Stimulated activated CD8-positive, alpha-beta memory T cell treated with anti-CD3 and anti-CD28 coated beads, Interleukin-15, amount 100 ng/mL, for 1 hour (primary cell): ENCODE measurements around the gene SLC25A44.
"Not testable (repeated sequence)": the region's sequence is repeated elsewhere in the genome, so short reads cannot be mapped to it uniquely, and the experiment has no call there.

Source experiments
- DNase-seq: peaks from one replicate; pipeline ENCODE4 v3.0.0-alpha.2; 2020; ENCODE audit warnings: low read depth

SLC25A44 gene

DNA sequence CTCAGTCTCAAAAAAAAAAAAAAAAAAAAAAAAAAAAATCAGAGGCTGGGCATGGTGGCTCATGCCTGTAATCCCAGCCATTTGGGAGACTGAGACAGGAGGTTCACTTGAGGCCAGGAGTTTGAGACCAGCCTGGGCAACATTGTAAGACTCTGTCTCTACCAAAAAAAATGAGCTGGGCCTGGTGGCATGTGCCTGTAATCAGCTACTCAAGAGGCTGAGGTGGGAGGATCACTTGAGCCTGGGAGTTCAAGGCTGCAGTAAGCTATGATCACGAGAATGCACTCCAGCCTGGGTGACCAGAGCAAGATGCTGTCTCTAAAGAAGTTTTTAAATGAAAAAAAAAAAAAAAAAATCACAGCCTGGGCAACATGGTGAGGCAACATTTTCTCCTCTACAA lies 30.2 kb upstream of the SLC25A44 start:
- no peak for DNase-seq

DNA sequence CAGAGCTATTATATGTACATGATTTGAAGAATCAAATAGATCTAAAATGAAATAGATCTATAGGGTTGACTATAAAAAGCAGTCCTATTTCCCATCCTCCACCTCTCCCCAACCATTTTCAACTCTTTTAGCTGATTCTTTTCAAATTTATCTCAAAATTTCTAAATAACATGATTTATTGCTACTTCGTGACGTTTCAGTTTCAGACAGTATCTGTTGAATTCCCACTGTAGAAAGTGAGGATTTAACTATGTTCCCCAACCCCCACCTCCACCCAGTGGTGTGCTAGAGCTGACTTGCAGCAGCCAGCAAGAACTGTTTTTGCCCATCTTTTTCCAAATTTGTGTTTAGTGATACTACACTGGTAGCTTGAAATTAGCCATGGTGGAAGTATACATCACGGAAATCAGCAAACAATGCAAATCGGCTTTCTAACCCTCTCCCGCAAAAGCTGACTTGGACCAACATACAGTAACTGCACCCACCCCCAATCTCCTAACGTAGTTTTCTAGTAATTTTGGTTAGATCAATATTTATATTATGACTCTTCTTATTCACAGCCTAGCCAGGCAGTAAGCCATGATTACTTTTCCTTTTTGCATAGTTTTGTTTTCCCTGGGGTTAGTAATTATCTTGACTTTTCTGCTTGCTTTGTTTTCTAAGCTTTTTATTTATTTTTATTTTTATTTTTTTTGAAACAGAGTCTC lies 29.6 kb upstream of the SLC25A44 start:
- DNase-seq, result no peak

DNA sequence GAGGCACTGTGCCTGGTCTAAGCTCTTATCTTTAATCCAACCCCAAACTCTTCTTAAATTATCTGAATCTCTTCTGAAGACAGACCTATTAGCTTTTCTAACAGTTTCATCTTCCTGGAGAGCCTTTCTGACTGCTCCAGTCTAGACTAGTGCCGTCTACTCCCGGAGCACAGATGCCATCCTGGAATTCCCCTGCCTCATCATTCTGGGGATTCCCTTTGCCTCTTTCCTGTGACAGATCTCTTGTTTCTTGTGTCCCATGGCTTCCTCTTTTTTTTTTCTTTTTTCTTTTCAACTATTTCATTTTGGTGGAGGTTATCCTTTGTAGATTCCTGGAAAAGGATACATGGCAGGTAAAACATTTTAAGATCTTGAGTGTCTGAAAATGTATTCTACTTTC lies 28.8 kb upstream of the SLC25A44 start:
- no peak for DNase-seq

DNA sequence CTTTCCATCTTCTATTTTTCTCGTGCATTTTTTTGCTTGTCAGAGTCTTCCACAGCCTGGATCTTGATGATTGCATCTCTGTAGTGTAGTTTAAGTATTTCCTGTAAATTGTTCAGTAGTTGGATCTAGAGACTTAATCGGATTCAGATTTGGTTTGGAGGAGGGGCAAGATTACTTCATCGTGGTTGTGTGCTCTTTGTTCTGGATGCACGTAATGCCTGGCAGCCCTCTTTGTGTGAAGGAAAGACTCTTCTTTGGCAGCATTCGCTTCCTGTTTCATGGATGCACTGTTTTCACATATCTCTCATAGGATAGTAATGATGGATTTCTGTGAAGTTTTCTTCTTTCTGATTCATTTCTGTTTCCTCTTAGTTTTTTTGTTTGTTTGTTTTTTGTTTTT lies 26.4 kb upstream of the SLC25A44 start:
- no peak for DNase-seq

DNA sequence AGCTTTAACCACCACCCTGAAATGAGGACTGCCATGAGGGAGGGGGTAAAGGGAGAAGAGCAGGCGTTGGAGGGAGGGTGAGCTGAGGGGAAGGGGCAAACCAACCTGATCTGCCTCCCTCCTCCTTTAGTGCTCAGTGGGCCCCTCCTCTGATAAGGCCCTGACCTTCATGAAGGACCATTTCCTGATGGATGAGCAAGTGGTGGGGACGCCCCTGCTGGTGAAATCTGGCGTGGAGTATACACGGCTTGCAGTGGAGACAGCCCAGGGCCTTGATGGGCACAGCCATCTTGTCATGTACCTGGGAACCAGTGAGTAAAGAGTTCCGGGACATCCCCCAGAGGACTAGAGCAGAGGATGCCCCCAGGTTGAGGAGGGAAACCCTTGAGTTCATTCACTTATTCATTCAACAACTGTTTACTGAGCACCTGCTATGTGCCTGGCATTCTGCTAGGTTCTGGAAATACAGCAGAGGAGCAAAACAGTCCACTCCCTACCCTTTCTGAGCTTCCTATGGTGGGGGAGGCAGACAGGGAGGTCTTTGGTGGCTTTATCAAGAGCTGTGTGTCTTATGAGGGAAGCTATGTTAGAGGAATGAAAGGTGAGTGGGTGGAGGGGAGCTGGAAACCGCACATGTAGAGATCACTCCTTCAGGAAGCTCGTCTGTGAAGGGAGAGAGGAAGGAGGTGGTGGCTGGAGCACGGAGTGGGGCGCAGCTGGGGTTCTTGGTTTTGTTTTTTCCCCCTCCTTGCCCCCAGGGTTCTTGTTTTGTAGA lies 21.0 kb upstream of the SLC25A44 start:
- no peak for DNase-seq

DNA sequence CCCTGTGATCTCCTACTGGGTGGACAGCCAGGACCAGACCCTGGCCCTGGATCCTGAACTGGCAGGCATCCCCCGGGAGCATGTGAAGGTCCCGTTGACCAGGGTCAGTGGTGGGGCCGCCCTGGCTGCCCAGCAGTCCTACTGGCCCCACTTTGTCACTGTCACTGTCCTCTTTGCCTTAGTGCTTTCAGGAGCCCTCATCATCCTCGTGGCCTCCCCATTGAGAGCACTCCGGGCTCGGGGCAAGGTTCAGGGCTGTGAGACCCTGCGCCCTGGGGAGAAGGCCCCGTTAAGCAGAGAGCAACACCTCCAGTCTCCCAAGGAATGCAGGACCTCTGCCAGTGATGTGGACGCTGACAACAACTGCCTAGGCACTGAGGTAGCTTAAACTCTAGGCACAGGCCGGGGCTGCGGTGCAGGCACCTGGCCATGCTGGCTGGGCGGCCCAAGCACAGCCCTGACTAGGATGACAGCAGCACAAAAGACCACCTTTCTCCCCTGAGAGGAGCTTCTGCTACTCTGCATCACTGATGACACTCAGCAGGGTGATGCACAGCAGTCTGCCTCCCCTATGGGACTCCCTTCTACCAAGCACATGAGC lies 17.2 kb upstream of the SLC25A44 start:
- DNase-seq, result no peak

DNA sequence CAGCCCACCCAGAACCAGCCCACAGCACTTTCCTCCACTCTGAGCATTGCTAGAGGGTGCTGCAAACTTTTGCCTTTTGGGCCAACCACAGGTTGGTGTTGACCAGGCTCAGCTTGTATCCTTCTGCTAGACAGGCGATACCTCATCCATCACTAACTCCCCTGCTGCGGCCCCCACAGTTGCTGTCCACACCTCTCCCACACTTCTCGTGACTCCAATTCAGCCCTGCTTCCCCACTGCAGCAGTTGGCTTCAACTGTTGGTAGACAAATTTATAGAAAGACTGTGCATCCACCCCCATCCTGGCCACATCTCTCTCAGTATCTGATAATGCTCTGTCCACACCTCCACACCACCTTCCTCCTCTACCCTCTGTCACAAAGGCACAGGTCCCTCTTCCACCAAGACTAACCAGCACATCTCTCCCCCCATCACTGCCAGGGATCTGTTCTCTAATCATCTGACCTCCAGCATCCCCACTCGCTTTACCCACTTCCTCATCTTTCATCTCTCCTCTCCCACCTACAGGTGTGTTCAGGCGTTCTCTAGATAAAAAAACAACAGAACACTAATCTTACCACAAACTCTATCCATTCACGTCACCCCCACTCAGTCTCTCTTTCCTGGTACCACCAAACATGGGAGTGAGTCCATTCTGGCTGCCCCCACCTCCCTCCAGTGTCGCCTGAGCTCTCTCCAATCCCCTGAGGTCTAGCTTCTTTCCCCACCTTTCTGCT lies 15.8 kb upstream of the SLC25A44 start:
- DNase-seq, result no peak

DNA sequence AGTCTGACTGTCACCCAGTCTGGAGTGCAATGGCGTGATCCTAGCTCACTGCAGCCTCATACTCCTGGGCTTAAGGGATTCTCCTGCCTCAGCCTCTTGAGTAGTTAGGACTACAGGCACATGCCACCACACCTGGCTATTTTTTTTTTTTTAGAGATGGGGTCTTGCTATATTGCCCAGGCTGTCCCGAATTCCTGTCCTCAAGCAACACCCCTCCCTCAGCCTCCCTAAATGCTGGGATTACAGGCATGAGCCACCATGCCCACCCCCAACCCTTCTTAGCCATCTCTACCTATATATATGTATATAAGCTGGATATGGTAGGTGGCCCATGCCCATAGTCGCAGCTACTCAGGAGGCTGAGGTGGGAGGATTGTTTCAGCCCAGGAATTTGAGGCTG lies 13.4 kb upstream of the SLC25A44 start:
- DNase-seq, result no peak

DNA sequence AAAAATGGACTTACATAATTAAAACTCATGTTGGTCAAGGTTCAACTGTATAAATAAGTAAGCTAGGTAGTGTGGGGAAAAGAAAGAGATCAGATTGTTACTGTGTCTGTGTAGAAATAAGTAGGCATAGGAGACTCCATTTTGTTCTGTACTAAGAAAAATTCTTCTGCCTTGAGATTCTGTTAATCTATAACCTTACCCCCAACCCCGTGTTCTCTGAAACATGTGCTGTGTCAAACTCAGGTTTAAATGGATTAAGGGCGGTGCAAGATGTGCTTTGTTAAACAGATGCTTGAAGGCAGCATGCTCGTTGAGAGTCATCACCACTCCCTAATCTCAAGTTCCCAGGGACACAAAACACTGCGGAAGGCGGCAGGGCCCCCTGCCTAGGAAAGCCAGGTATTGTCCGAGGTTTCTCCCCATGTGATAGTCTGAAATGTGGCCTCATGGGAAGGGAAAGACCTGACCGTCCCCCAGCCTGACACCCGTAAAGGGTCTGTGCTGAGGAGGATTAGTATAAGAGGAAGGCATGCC lies 12.4 kb upstream of the SLC25A44 start:
- not testable (repeated sequence) for DNase-seq

DNA sequence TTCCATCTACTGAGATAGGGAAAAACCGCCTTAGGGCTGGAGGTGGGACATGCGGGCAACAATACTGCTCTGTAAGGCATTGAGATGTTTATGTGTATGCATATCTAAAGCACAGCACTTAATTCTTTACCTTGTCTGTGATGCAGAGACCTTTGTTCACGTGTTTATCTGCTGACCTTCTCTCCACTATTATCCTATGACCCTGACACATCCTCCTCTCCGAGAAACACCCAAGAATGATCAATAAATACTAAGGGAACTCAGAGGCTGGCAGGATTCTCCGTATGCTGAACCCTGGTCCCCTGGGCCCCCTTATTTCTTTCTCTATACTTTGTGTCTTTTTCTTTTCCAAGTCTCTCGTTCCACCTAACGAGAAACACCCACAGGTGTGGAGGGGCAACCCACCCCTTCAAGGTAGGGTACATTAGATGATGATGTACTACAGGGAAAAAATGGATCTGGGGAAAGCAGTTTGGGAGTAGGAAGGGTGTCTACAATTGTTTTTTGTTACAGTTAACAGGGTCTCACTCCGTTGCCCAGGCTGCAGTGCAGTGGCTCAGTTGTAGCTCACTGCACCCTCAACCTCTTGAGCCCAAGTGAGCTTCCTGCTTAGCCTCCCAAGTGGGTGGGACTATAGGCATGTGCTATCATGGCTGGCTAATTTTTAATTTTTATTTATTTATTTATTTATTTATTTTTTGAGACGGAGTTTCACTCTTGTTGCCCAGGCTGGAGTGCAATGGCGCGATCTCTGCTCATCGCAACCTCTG lies 11.7 kb upstream of the SLC25A44 start:
- DNase-seq, result not testable (repeated sequence)

DNA sequence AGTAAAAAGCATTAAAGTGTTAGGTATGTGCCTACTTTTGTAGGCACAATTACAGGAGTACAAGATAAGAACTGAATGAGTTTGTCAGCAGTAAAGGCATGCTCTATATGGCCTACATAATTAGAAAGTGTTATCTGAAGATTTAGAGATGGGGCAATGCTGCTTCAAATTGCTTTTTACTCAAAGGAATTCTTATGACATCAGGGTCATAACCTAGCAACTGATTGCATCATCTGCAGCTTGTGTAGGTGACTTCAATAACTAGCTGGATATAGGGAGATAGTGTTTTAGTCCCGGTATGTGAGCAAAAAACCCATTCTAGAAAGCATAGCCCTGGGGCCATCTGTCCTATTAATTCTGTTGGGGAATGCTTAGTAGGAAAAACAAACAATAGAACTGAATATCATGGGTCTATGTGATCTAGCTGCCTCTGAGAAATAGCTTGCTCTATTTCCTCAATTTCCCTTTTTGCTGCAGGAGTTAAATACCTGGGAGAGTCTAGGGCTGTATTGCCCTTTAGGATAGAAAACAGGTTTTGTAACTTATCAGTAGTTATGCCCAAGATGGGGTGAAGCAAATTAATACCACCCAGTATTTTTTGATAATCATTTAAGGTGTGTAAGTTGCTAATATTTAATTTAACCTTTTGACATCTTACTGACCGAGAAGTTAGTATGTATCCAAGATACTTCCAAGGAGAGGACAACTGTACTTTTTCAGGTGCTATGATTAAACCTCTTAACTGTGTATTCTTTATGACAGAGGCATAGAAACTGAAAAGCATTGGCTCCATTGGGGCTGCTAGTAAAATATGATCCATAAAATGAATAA lies 7.3 kb upstream of the SLC25A44 start:
- not testable (repeated sequence) for DNase-seq

DNA sequence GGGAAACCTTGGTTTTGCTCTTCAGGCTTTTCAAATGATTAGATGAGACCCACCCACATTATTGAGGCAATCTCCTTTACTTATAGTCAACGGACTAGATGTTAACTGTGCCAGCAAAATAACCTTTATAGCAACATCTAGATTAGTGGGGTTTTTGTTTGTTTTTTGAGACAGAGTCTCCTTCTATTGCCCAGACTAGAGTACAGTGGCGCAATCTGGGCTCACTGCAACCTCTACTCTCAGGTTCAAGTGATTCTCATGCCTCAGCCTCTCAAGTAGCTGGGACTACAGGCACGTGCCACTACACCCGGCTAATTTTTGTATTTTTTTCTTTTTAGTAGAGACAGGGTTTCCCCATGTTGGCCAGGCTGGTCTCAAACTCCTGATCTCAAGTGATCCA lies 3.6 kb upstream of the SLC25A44 start:
- DNase-seq, result not testable (repeated sequence)

DNA sequence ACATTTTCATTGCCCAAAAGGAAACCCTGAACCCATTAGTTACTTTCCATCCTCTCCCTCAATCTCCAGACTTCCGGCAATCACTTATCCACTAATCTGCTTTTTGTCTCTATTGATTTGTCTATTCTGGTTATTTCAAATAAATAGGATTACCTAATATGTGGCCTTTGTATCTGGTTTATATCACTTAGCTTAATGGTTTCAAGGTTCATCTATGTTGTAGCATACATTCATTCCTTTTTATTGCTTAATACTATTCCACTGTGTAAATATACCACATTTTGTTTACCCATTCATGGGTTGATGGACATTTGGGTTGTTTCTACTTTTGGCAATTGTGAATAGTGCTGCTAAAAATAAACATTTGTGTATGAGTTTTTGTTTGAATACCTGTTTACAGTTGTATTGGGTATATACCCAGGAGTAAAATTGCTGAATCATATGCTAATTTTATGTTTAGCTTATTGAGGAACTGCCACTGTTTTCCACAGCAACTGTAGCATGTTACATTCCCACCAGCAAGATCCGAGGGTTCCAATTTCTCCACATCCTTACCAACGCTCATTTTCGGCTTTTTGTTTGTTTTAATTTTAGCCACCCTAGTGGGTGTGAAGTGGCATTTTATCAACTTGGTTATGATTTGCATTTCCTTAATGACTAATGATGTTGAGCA lies 2.5 kb upstream of the SLC25A44 start:
- no peak for DNase-seq

DNA sequence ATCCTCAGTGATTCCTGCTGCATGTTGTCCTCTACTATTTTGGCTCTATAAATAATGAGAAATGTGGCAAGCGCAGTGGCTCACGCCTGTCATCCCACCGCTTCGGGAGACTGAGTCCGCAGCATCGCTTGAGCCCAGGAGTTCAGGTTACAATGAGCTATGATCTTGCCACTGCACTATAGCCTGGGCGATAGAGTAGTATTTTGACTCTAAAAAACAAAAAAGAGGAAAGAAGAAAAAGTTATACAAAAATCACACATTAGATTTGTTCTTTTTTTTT lies 756 bp upstream of the SLC25A44 start:
- DNase-seq, result no peak

DNA sequence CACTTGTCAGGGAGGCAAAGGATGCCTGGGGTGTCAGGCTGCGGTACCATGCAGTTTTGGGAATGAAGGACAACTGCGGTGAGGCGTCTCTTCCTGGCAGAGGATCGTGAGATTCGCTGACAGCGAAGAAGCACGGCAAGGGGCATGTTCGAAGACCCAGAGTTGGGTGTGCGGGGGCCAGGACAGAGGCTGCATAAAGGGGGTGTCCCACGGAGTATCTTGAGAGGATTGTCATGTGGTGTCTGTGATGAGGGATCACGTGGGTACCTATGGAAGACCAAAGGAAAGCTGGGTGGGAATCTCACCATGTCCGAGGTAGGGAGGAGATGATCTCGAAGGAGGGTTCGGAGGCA lies 372 bp downstream of the SLC25A44 start:
- no peak for DNase-seq

DNA sequence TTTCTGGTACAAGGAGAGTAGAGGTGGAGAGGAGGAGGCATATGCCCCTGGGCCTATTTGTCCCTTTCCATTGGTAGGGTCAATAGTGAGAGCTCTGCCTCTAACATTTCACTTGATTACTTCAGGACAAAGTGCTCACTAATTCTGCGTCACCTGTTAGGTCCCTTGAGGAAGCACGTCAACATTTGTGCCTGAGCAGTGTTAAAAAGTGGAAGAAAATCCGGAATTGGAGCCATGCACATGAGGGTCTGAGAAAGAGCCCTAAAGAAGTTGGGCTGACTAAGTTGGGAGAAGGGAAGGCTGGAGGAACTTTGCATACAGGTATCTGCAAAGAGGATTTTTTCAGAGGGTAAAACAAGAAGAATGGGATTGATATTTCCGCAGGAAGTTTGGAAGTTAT lies 1.9 kb downstream of the SLC25A44 start:
- DNase-seq, result no peak

DNA sequence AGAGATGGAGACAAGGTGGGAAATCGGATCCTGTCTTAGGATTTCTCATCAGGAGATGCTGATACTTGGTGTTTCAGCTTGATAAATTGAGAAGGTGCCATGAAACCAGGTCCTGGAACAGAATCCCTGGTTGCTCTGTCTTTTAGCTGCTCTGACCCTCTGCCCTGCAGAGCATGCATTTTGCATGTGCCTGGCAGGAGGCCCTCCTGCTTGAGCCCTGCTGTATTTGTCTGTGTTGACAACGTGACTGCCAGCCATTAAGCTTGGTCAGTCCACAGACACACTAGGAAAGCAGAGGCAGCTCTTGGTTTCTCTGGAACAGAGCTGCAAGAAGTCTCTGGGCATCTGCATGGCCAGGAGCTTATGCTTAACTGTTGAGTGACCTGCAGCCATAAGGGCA lies 2.5 kb downstream of the SLC25A44 start:
- no peak for DNase-seq

DNA sequence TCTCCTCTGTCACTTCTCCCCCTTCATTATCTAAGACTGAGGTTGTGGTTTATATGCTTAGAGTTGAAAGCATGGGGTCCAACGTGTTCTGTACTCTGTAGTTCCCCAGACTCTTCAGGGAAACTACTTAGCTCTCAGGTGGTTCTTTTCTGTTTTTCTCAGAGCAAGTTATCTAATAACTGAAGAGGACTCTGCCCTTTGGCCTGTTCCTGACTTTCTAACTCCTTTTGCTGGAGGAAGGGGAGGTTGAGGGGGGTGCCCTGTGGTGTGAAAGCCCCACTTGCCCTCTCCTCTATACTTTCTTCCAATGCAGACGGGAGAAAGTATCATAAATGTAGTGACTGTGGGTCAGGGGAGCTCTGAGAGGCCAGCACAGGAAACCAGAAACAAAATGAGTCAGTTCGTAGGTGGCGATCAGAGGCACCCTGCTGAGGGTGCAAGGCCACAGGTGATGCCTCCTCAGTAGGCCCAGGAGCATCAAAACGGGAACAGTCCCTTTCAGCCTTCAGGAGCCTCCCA lies 5.0 kb downstream of the SLC25A44 start:
- DNase-seq, result no peak

DNA sequence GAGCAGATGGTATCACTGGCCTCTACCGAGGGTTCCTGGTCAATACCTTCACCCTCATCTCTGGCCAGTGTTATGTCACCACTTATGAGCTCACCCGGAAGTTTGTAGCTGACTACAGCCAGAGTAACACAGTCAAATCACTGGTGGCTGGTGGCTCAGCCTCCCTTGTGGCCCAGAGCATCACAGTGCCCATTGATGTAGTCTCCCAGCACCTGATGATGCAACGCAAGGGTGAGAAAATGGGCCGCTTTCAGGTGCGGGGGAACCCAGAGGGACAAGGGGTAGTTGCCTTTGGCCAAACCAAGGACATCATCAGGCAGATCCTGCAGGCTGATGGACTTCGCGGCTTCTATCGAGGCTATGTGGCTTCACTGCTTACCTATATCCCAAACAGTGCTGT lies 6.1 kb downstream of the SLC25A44 start:
- DNase-seq, result no peak

DNA sequence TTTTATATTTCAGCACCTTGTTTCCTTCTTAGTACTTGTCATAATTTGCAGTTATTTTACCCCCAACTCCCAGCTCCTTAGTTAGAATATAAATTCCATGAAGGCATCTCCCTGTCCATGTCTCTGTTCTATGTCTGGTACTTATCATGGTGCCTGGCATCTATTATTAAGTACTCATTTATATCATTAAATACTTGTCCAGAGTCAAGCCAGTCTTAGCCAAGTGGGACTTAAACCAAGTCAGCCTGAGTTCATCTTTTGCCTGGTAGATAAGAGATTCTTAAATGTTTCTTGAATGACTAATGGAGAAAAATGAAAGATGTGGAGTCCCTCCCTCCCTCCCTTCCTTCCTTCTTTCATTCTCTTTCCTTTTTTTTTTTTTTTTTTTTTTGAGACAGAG lies 9.4 kb downstream of the SLC25A44 start:
- no peak for DNase-seq
